ENCODE measurements around the gene MFSD8.
"Not testable (repeated sequence)": the region's sequence is repeated elsewhere in the genome, so short reads cannot be mapped to it uniquely, and the experiment has no call there.

MFSD8 gene

DNA sequence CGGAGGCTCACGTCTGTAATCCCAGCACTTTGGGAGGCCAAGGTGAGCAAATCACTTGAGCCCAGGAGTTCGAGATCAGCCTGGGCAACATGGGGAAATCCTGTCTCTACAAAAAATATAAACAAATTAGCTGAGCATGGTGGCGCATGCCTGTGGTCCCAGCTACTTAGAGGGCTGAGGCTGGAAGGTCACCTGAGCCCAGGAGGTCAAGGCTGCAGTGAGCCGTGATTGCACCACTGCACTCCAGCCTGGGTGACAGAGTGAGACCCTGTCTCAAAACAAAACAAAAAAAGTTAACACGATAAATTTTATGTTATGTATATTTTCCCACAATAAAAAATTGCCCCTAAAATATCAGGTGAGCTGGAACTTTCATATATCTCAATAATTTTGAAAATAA is 33.1 kb downstream of the MFSD8 start:
- DNase-seq, result not testable (repeated sequence)

DNA sequence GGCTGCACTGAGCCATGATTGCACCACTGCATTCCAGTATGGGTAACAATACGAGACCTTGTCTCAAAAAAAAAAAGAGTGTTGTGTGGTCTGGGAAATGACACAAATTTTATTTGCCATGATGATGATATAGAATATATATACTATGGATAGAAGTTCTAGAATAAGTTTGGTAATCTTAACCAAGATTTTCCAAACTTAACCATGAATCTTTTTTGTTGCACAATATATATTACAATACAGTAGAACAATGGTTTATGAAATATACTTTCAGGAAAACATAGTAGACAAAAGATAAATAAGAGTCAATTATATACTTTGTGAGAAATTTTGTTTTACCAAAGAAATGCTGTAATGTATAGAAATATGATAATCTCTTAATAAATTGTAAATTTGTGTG is 34.8 kb downstream of the MFSD8 start:
- no peak for DNase-seq

DNA sequence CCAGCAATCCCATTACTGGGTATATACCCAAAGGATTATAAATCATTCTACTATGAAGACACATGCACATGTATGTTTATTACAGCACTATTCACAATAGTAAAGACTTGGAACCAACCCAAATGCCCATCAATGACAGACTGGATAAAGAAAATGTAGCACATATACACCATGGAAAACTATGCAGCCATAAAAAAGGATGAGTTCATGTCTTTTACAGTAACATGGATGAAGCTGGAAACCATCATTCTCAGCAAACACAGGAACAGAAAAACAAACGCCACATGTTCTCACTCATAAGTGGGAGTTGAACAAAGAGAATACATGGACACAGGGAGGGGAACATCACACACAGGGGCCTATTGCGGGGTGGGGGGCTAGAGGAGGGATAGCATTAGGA is 39.3 kb downstream of the MFSD8 start:
- not testable (repeated sequence) for DNase-seq

DNA sequence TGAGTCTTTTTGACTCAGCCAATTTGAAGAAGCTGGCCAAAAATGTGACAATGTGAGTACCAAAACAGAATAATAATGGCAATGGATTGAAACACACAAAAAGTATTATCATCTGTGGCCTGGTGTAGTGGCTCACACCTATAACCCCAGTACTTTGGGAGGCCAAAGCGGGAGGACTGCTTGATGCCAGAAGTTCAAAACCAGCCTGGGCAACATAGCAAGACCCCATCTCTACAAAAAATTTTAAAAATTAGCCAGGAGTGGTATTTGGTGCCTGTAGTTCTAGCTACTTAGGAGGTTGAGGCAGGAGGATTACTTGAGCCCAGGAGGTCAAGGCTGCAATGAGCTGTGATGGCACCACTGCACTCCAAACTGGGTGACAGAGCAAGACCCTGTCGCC is 42.7 kb downstream of the MFSD8 start:
- no peak for DNase-seq

DNA sequence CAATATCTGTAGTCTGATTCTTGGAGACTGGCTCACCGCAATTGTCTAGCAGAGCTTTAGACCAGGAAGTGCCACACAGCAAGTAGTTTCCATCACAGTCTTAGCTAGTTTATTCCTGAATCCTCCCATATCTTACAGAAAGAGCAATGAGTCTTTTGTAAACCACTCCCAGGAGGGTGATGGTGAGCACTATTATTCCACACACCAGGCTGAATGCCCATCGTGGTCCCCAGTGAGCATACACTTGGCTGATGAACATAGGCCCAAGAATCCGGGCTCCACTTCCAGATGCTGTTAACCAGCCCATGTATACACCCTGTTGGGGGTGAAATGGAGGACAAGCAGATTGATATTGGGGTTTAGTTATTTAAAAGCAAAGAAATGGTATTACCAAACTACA is 44.5 kb downstream of the MFSD8 start:
- DNase-seq, result no peak

DNA sequence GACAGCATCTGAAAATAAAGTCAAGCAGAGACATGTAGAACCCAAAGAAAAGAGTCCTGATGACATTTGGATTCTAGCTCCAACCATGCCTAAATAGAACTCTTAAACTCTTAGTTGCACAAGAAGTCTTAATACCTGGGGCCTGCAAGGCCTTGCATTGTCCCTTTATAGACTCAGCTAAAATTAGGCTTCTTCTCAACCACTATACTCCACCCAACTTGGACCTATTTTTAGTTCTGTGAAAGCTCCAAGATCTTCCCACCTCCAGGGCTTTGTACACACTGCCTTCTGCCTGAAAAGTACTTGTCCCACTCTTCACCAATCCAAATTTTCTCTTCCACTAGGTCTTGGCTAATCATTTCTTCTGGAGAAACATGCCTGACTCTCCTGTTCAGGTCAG is 47.8 kb downstream of the MFSD8 start:
- no peak for DNase-seq

DNA sequence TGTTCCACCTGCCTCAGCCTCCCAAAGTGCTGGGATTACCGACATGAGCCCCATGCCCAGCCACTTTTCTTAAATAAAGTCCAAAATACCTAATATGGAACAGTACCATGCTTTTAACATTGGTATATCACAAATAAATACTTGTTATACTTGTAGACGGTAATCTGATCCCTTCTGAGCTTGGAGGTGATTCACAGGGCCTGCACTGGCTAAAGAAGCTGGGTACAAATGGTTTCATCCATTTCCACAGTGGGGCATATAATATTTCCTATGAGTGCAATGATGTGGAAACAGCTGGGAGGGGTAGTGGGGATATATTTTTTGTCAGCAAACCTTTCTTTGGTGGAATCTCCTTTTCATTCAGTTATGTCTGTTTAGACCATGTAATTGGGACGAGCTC is 48.5 kb downstream of the MFSD8 start:
- no peak for DNase-seq

DNA sequence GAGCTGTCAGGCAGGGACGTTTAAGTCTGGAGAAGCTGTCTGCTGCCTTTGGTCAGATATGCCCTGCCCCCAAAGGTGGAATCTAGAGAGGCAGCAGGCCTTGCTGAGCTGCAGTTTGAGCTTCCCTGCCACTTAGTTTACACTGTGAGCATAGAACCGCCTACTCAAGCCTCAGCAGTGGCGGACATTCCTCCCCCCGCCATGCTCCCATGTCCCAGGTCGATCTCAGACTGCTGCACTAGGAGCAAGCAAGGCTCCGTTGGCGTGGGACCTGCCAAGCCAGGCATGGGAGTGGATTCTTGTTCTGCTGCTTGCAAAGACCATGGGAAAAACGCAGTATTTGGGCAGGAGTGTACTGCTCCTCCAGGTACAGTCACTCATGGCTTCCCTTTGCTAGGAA is 59.9 kb downstream of the MFSD8 start:
- no peak for DNase-seq

DNA sequence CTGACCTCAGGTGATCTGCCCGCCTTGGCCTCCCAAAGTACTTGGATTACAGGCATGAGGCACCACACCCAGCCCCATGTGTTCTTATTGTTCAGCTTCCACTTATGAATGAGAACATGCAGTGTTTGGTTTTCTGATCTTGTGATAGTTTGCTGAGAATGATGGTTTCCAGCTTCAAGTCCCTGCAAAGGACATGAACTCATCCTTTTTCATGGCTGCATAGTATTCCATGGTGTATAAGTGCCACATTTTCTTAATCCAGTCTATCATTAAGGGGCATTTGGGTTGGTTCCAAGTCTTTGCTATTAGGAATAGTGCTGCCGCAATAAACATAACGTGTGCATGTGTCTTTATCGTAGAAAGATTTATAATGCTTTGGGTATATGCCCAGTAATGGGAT is 65.3 kb downstream of the MFSD8 start:
- not testable (repeated sequence) for DNase-seq

DNA sequence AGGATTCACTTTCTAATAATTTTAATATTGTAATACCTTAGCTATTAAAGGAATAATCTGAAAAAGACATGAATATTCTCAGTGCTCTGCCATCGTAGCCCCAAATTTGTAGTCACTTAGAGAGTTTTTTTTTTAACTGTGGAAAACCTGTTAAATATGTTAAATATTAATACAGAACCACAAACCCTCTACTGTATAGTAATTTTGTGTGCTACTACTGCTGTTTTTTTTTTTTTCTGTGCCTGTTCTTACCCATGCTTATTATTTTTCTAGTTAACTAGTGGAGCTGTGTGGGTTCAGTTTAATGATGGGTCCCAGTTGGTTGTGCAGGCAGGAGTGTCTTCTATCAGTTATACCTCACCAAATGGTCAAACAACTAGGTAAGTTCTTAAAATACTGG is 68.4 kb downstream of the MFSD8 start:
- no peak for DNase-seq

DNA sequence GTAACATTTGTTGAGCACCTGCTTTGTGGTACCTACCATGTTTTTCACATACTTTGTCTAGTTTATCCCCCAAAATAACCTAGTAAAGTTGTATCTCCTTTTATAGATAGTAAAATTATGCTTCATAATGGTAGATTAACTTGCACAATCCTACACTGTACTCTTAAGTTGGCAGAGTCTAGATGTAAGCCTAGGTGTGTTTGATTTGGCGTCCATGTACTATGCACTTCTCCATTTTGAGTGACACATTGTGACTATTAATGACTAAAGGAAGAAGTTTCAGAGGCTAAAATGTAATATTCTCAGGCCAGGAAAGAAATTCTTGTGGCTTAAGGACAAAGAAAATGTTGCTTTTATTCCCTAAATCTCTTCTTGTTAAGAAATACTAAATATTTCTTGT is 68.9 kb downstream of the MFSD8 start:
- no peak for DNase-seq

DNA sequence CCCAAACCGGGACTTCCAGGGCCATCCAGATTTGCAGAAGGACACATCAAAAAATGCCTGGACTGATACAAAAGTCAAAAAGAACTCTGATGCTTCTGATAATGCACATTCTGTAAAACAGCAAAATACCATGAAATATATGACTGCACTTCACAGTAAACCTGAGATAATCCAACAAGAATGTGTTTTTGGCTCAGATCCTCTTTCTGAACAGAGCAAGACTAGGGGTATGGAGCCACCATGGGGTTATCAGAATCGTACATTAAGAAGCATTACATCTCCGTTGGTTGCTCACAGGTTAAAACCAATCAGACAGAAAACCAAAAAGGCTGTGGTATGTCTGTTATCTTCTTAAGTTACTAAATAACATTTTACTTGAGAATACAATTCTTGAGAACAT is 75.1 kb downstream of the MFSD8 start:
- no peak for DNase-seq

DNA sequence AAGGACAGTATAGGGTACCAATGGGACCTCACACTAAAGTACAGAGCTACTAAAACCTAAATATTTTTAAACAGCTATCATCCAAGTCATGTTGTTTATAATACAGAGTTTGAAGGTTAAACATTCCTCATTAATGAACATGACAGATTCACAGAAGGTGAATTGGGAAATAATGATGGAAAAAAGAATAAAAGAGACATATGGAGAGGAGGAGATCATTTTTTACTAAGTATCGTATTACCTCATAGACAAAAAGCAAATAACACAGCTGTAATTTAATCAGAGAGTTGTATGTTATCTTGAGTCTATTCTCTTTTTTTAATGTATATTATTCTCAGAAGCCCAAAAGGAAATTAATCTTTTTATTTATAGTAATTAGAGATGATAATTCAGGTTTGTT is 76.4 kb downstream of the MFSD8 start:
- peak in 1 of 2 experiments; percentile 2 for DNase-seq

DNA sequence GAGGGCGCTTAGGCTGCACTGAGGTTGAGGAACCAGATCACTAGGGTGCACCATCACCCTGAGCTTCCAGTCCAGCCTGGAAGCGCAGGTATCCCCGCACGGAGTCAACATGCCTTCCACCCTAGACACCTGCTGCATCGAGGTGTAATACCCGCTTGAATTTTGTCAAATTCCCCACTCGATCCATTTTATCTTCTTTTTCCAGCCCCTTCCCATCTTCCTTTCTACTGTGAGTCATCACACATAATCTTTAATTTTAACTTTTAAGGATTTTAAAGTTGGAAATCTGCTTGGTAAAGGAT is 83.5 kb downstream of the MFSD8 start:
- DNase-seq, result no peak

DNA sequence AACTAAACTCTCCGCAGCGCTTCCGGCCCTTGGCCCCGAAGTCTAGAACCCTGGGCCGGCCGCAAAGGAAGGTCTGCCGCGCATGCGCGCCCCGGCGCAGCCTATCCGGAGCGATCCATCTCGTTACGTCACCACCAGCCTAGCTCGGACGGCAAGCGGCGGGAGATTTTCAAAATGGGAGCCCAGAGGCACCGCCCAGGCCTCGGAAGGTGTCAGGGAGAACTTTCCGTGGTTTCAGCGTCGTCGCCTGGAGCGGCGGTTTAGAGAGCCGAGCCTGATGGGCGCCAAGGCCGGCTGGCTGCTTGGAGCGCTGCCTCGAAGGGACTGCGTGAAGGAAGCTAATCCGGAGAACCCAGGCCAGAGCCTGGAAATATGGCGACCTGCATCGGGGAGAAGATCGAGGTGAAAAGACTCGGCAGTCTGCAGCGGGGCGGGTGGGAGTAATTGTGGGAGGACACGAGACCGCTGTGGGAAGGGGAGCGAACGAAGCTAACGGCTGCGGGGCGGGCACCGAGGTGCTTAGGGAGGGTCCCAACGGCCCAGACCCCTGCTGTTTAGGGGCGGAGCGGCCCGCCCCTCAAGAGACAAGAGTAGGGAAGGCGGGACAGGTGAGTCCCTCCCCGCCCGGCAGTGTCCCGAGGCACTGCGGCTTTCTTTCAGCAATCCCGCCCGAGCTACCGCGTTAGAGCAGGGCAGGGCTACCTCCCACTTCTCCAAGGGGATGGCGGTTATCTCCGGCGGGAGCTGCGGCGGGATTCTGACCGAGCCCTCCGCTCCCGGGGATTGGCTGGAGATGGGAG is 84.0 kb downstream of the MFSD8 start, which contains the start of gene PLK4:
PLK4 (plus strand) TSS at position 131 of the 800 bp plus-strand sequence; CDS start at position 373, 242 bp downstream.
- DNase-seq, result peak; percentile 91 to 93

DNA sequence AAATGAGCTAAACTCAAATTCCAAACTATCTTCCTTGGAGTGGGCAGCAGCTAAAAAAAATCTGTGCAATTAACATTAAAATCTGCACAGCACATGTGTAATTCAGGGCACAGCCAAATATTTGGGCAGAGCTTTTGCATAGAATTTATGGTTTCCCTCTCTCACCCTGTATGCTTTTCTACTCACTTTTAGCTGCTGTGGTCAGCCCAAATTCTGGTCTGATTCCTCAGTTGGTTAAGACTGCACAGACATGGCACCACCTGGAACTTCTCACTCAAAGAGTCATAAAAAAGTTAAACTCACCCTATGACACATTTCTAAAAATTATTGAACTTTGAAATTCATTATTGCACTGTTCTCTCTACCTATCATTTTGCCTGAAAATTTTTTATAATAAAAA is 89.2 kb downstream of the MFSD8 start:
- no peak for DNase-seq

DNA sequence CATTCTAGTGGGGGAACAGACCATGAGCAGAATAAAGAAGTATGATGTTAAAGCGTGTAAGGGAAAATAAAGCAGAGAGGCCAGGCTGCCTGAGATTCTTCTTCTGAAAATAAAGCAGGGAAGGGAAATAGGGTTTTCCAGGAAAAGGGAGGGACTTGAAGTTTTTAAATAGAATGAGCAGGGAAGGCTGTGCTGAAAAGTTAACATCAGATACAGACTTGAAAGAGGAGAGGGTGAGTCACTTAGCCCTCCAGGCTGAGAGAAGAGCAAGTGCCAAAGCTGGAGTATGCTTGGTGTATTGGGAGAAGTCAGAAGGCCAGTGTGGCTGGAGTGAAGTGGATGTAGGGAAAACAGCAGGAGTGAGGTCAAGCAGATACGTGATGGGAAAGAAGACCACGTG is 94.3 kb downstream of the MFSD8 start:
- no peak for DNase-seq

DNA sequence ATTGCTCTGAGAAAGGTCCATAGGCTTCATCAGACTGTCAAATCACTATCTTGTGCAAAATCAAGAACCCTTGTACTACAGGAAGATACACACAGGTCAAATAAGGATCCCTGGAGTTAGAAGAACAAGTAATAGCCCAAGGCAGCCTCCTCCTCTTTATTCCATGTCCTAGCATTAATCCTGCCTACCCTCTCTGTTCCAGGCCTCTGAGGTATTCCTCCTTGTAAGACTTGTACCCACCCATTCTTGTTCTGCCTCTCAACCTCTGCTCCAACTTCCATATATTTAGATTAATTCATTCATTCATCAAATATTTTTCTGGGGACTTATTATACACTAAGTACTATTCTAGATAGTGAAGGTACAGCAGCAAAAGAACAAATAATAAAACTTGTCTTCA is 94.7 kb downstream of the MFSD8 start:
- DNase-seq, result no peak

DNA sequence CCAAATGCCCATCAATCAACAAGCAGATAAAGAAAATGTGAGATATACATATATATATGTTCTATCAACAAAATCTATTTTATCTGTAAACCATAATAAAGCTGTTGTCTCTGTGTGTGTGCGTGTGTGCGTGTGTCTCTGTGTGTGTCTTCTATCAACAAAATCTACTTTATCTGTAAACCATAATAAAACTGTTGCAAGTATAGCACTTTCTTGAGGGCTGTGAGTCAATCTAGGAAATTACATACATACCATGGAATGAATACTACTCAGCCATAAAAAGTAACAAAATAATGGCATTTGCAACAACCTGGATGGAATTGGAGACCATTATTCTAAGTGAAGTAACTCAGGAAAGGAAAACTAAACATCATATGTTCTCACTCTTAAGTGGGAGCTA is 96.8 kb downstream of the MFSD8 start:
- DNase-seq, result no peak

Measured in NCI-H2081 (cell line).